ENCODE measurements around the gene DGLUCY. TPM values are rescaled to one million over a fixed set of nuclear protein-coding genes. Genes with fewer than 3 reads are reported as not detected.

DGLUCY gene
- total and polyA plus RNA-seq, 2 experiments from 2014 or later = 15.2 to 15.7 TPM

DNA sequence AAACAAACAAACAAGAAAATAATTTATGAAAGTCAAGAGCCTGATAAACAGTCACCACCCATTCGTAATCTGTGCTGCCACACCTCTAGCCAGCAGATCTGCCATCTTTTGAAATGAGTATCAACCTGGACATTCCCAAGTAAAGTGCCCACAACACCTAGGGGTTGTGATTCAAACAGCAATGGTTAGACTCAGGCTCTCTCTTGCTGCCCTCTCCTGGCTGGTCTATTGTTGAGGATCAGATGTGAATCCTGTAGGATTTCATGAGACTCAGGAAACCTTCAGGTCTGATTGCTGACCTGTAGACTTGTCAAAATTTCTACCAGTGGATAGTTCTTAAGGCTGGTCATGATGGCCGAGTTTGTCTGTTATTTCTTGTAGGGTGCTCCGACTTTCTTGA is 26.8 kb downstream of the DGLUCY start:
- Histone ChIP-seq H3K9ac (no peak overlapping the region), H3K4me1 (ENCODE audit: insufficient read depth) (no peaks in the 10 kb centered on the region), H3F3A (ENCODE audit: insufficient read depth) (no peaks in the 10 kb centered on the region), H2AFZ (no peak overlapping the region), H4K20me1 (ENCODE audit: insufficient read depth) (no peaks in the 10 kb centered on the region), H3K36me3 (ENCODE audit: low read depth) (no peaks in the 10 kb centered on the region), H3K79me2 (ENCODE audit: insufficient read depth) (no peaks in the 10 kb centered on the region), H3K27ac (no peak overlapping the region), H3K4me3 (no peak overlapping the region), H3K4me2 (ENCODE audit: unreplicated experiment) (no peak overlapping the region), H3K9me3 (ENCODE audit: low read depth) (no peaks in the 10 kb centered on the region), H3K27me3 (replicated peaks; ENCODE audit: insufficient read depth) (no peaks in the 10 kb centered on the region), H3K9me2 (ENCODE audit: insufficient read depth) (no peaks in the 10 kb centered on the region)
- in situ Hi-C loops (cut with MboI) = no loop called here
- WGBS, 2 experiments (ENCODE audit: low coverage in 1 of 2, low lambda C conversion rate in 2 of 2, missing lambda C conversion rate in 2 of 2) = 82% methylated on average over 3 of the region's 3 CpGs
- DNase-seq = peak; percentile 32
- TF ChIP-seq EZH2phosphoT487 (IDR thresholded peaks at IDR 0.05; ENCODE audit: insufficient read depth, low read depth) (no peak), EZH2 (IDR thresholded peaks at IDR 0.05; ENCODE audit: insufficient read depth, poor library complexity, severe bottlenecking) (no peak)

DNA sequence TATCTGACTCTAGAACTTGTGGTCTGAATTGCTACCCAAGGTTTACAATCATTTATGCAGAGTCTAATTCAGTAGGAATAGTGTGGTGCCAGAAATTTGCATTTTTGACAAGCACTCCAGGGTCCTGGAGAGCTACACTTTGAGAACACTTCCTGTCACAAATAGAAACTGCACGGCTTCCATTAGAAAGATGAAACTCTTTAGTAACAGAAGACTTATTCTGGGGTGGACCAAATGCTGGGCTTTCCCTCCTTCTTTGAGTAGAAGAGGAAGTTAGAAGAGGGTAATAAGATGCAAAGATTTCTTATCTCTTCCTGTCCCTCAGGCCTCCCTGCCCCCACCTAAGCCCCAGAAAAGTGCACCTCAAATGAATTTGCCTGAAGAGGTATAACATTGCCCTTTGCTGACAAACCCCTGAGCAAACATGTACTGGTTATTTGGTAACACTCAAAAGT is 28.4 kb downstream of the DGLUCY start:
- Histone ChIP-seq H3F3A (ENCODE audit: insufficient read depth) (no peaks in the 10 kb centered on the region), H3K79me2 (ENCODE audit: insufficient read depth) (no peaks in the 10 kb centered on the region), H4K20me1 (ENCODE audit: insufficient read depth) (no peaks in the 10 kb centered on the region), H3K4me3 (no peak overlapping the region), H2AFZ (no peak overlapping the region), H3K9me2 (ENCODE audit: insufficient read depth) (no peaks in the 10 kb centered on the region), H3K27me3 (replicated peaks; ENCODE audit: insufficient read depth) (no peaks in the 10 kb centered on the region), H3K9me3 (ENCODE audit: low read depth) (no peaks in the 10 kb centered on the region), H3K36me3 (ENCODE audit: low read depth) (no peaks in the 10 kb centered on the region), H3K4me2 (ENCODE audit: unreplicated experiment) (no peak overlapping the region), H3K4me1 (ENCODE audit: insufficient read depth) (no peaks in the 10 kb centered on the region), H3K27ac (no peak overlapping the region), H3K9ac (no peak overlapping the region)
- in situ Hi-C loops (cut with MboI) = no loop called here
- DNase-seq = no peak
- WGBS, 2 experiments (ENCODE audit: low coverage in 1 of 2, low lambda C conversion rate in 2 of 2, missing lambda C conversion rate in 2 of 2) = 93 to 94% methylated on average over 1 of the region's 1 CpG
- TF ChIP-seq EZH2phosphoT487 (IDR thresholded peaks at IDR 0.05; ENCODE audit: insufficient read depth, low read depth) (no peak), EZH2 (IDR thresholded peaks at IDR 0.05; ENCODE audit: insufficient read depth, poor library complexity, severe bottlenecking) (no peak)

DNA sequence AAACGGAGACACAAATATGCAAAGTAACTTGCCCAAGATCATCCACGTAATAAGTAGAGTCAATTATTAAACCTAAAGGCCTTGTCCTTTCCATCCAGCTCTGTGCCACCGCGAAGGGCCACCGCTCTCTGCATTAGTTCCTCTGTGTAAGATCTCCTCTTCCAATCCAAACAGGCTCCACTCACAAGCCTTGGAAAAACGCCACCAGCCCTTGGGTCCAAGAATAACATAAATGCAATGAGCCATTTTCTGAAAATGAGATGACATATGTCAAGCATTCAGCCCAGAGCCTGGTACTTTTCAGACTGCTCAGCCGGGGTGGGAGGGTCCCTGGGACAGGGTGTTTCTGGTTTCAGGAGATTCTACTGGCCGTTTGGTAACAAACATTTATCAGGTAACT is 30.0 kb downstream of the DGLUCY start:
- no peak overlapping the region for H3K4me2 ChIP-seq (ENCODE audit: unreplicated experiment)
- no peak overlapping the region for H3K9ac ChIP-seq
- TF ChIP-seq EZH2 (IDR thresholded peaks at IDR 0.05; ENCODE audit: insufficient read depth, poor library complexity, severe bottlenecking) = no peak
- TF ChIP-seq EZH2phosphoT487 (IDR thresholded peaks at IDR 0.05; ENCODE audit: insufficient read depth, low read depth) = no peak
- H3K27ac ChIP-seq = no peak overlapping the region
- H3F3A ChIP-seq (ENCODE audit: insufficient read depth) = peaks cover 8% of the 10 kb centered on the region; the same call in 1 of the 2 replicates
- H2AFZ ChIP-seq = no peak overlapping the region
- H3K79me2 ChIP-seq (ENCODE audit: insufficient read depth) = no peaks in the 10 kb centered on the region
- DNase-seq = no peak
- H3K36me3 ChIP-seq (ENCODE audit: low read depth) = no peaks in the 10 kb centered on the region
- no peaks in the 10 kb centered on the region for H3K9me3 ChIP-seq (ENCODE audit: low read depth)
- H3K4me3 ChIP-seq = no peak overlapping the region
- no peaks in the 10 kb centered on the region for H4K20me1 ChIP-seq (ENCODE audit: insufficient read depth)
- no peaks in the 10 kb centered on the region for H3K4me1 ChIP-seq (ENCODE audit: insufficient read depth)
- WGBS, 2 experiments (ENCODE audit: low coverage in 1 of 2, low lambda C conversion rate in 2 of 2, missing lambda C conversion rate in 2 of 2) = 89 to 94% methylated on average over 8 of the region's 8 CpGs
- H3K9me2 ChIP-seq (ENCODE audit: insufficient read depth) = no peaks in the 10 kb centered on the region
- in situ Hi-C loops (cut with MboI) = no loop called here
- no peaks in the 10 kb centered on the region for H3K27me3 ChIP-seq (replicated peaks; ENCODE audit: insufficient read depth)

DNA sequence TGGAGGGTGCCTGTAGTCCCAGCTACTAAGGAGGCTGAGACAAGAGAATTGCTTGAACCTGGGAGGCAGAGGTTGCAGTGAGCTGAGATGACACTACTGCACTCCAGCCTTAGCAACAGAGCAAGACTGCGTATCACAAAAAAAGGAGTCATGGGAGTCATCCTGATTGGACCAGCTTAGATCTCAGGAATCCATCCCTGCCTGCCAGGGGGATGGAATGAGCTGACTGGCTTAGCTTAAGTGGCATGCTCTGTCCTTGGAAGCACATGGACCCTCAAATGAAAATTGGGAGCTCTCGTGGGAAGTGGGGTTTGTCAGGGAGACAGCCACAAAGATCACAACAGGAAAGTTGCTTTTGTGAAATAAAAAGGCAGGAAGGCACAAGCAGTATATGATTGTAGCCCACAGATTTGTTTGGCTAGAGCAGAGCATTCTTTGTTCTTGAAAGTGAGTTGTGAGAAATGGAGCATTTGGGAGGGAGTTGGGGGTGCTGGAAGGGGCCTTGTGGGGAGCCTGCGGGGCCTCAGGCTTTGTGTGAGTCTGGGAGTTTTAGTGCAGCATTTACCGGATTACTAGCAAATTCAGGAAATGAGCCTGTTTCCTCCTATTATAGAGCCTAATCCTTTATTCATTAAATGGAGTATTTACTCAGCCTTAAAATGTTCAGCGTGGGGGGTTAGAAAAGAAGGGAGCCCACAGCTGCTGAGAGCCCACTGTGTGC is 30.7 kb downstream of the DGLUCY start:
- in situ Hi-C loops (cut with MboI) = no loop called here
- no peaks in the 10 kb centered on the region for H3K36me3 ChIP-seq (ENCODE audit: low read depth)
- no peak overlapping the region for H3K4me2 ChIP-seq (ENCODE audit: unreplicated experiment)
- H3K27ac ChIP-seq = no peak overlapping the region
- peaks cover 13% of the 10 kb centered on the region; the same call in 1 of the 2 replicates for H3F3A ChIP-seq (ENCODE audit: insufficient read depth)
- no peak overlapping the region for H2AFZ ChIP-seq
- H3K9ac ChIP-seq = no peak overlapping the region
- TF ChIP-seq EZH2phosphoT487 (IDR thresholded peaks at IDR 0.05; ENCODE audit: insufficient read depth, low read depth) (no peak), EZH2 (IDR thresholded peaks at IDR 0.05; ENCODE audit: insufficient read depth, poor library complexity, severe bottlenecking) (no peak)
- 93 to 98% methylated on average over 5 of the region's 5 CpGs for WGBS, 2 experiments (ENCODE audit: low coverage in 1 of 2, low lambda C conversion rate in 2 of 2, missing lambda C conversion rate in 2 of 2)
- no peaks in the 10 kb centered on the region for H3K9me3 ChIP-seq (ENCODE audit: low read depth)
- H3K4me3 ChIP-seq = no peak overlapping the region
- H3K27me3 ChIP-seq (replicated peaks; ENCODE audit: insufficient read depth) = no peaks in the 10 kb centered on the region
- no peaks in the 10 kb centered on the region for H3K79me2 ChIP-seq (ENCODE audit: insufficient read depth)
- peaks cover 3% of the 10 kb centered on the region for H3K4me1 ChIP-seq (ENCODE audit: insufficient read depth)
- no peaks in the 10 kb centered on the region for H3K9me2 ChIP-seq (ENCODE audit: insufficient read depth)
- H4K20me1 ChIP-seq (ENCODE audit: insufficient read depth) = no peaks in the 10 kb centered on the region
- DNase-seq = peak; percentile 56

All from GM23248 (cell line).